CMK (cell line): ENCODE data around the gene RRAGD.
"Not testable (repeated sequence)": the region's sequence is repeated elsewhere in the genome, so short reads cannot be mapped to it uniquely, and the experiment has no call there.

Source experiments
- DNase-seq: peaks from one replicate; pipeline ENCODE4 v3.0.0-alpha.2; 2010; ENCODE audit warnings: low read depth

Gene RRAGD

DNA sequence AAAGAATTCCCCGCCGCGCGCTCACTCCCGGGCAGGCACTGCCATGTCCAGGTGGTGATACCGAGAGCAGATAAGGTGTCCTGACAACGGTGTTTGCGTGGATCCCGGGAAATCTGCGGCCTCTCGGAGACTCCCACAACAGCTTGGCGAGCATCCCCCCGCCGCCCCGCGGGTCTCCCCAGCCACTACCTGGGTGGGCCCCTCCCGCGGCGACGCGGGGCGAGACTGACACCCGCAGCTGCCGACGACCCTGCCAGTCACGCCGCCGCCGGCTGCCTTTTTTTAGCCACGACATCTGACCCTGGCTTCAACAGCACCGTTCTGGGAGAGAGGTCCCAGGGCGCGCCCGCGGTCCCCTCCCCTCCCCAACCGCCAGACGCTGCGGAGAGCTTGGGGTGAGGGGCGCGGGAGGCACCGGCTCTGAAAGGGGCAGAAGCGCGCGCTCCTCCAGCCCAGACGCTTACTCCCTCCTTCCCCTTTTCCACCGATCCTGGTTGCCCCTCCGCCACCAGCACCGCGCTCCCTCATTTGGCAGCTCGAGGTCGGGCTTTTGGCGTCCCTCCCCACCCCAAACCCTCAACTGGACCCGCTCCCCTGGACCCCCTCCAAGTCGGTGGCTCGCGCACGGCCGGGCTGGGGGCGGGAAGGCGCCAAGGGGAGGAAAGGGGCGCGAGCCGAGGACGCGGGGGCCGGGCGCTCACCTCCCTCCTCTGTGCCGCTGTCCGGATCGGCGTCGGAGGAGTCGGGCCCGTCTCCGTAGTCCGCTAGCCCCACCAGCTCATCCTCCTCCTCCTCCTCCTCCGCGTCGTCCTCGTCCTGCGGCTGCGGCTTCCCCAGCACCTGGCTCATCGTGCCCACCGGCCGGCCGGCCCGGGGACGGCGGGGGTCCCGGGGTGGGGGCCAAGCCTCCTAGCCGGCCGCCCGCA, 665 bp downstream of the RRAGD start:
- no peak for DNase-seq

- no peak for DNase-seq
Observed at GRCh38 chr6:89410788-89411144, 1.3 kb downstream of the RRAGD start.

GRCh38 chr6:89410231-89410761, 1.8 kb downstream of the RRAGD start:
- DNase-seq, result no peak

GRCh38 chr6:89409461-89410035, 2.5 kb downstream of the RRAGD start:
- no peak for DNase-seq

GRCh38 chr6:89406141-89406540, 5.9 kb downstream of the RRAGD start:
- no peak for DNase-seq

DNA sequence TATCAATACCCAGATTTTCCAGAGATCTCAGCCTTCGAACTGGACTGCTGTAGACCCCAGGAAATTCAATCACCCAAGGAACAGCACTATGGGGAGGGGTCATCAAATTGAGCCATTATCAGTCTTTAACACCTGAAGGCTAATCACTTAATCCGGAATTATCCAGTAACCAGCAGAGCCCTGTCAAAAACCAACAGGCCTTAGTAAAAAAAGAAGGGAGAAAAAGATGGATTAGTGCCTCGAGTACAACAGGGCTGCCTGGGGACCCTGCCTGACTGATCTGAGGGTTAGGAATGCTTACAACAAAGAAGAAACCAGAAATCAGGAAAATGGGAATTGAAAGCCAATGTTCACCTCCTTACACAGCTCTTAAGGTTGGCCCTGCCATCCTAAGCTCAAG, 7.6 kb downstream of the RRAGD start:
- DNase-seq, result no peak

DNA sequence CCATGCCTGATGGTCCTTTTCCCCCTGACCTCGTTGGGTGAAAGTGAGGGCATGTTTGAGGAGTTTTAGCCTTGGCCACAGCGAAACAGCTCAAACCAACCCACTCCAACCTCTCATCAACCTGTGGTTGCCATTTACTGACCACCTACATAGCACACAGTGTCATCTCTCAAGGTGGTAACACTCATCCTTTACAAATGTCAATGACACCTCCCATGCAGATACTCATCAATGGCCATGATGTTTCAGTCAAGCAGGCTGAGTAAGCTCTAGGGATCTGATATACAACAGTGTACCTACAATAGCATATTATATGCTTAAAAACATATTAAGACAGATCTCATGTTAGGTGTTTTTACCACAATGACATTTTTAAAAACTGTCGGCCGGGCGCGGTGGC, 9.3 kb downstream of the RRAGD start:
- DNase-seq, result no peak

- DNase-seq, result no peak
Observed at GRCh38 chr6:89400912-89401399, 11.1 kb downstream of the RRAGD start.

- DNase-seq, result no peak
Observed at GRCh38 chr6:89400050-89400449, 12.0 kb downstream of the RRAGD start.

DNA sequence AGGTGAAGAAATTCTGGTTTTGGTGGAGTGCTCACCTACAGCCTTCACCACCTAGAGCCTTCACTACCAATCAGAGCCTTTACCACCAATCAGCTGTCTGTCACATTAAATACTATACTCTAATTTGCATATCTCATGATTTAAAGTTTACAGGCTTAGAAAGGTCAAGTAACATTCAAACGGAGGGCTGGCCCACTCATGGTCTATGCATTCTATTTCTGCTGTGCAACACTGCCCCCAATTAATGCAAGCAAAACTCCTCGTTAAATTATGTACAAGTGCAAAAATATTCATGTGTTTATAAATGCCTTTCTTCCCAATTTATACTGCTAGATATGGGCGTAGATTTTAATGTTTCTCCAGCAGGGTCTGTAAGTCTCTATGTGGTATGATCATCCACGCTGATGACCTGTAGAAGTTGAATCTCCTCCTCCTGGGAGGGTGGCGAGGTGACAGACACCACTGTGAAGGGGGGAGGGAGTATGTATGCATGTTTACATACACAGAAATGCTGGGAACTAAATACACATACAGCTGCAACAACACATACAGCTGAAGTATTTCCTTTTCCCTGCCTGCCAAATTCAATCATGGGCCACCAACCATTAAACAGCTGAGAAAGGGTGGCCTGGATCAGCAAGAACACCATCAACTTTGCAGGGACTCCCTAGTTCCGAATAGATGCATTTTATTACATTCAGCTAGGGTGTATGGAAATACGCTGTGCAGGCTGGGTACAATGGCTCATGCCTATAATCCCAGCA, 13.1 kb downstream of the RRAGD start:
- DNase-seq, result no peak

GRCh38 chr6:89397884-89398283, 14.2 kb downstream of the RRAGD start:
- not testable (repeated sequence) for DNase-seq

GRCh38 chr6:89393659-89394058, 18.4 kb downstream of the RRAGD start:
- DNase-seq, result no peak

- no peak for DNase-seq
Observed at GRCh38 chr6:89392823-89393222, 19.2 kb downstream of the RRAGD start.

DNA sequence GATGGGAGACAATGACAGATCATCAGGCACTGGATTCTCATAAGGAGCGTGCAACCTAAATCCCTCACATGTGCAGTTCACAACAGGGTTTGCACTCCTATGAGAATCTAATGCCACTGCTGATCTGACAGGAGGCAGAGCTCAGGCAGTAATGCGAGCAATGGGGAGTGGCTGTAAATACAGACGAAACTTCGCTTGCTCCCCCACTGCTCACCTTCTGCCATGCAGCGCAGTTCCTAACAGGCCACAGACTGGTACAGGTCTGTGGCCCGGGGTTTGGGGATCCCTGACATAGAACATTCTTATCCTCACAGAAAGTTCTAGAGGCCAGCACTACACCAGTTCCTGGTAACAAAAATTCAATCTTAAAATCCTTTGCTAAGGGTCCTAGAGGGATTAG, 23.2 kb downstream of the RRAGD start:
- DNase-seq, result no peak

- DNase-seq, result no peak
Observed at GRCh38 chr6:89387516-89388201, 24.4 kb downstream of the RRAGD start.

DNA sequence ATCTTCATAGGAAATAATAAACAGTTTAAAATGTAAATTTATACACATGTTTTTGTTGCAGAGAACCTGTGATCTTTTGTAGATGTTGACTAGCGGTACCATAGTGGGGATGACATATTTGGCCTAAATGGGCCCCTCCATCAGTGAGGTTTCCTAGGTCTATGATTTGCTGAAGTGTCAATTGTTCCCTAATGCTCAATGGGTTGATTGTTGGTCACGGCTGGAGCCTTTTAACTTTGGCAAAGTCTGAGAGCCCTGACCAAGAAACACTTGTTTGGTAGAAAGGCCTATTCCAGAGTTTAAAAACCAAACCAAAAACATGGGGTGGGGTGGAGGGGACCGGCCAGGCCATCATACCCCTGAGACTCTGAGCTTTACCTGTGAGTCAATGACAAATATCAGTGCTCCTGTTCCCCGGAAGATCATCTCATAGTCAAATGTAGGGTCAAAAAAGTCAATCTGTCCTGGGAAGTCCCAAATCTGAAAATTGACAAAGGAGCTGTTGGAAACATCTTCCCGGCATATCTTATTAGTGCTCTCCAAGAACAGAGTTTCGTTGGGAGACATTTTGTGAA, 25.1 kb downstream of the RRAGD start:
- DNase-seq, result no peak

GRCh38 chr6:89385846-89386245, 26.2 kb downstream of the RRAGD start:
- no peak for DNase-seq

GRCh38 chr6:89385156-89385667, 26.9 kb downstream of the RRAGD start:
- no peak for DNase-seq

DNA sequence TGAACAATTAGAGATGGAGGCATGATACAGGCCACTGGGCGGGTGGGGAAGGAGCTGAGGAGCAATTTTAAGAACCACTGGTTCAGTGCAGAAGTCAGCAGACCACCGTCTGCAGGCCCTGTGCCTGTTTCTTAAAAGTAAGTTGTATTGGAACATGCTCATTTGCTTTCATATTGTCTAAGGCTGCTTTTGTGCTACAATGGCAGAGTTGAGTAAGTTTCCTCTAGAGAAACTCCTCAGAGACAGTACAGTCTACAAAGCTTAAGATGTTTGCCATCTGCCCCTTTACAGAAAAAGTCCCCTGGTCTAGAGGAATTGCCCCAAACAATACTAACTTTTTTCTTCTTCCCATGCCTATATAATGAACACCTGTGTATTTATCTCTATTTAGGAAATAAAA, 31.0 kb downstream of the RRAGD start:
- no peak for DNase-seq

- no peak for DNase-seq
Observed at GRCh38 chr6:89379281-89379680, 32.8 kb downstream of the RRAGD start.

DNA sequence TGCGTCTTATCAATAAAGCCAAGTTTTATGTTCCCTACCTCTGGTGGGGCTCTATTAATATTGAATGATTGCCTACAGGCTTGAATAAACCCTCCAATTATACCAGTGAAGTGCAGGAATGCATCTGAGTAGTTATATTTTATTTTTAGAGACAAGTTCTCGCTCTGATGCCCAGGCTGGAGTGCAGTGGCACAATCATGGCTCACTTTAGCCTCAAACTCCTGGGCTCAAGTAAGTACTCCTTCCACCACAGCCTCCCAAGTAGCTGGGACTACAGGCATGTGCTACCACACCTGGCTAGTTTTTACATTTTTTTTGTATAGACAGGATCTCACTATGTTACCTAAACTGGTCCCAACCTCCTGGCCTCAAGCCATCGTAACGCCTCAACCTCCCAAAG, 33.4 kb downstream of the RRAGD start:
- no peak for DNase-seq
